ENCODE results near the gene CCDC154.

GRCh38 chr16:1472974-1473373, 28.6 kb upstream of the CCDC154 start:
- no peak for TF ChIP-seq CTCF (IDR thresholded peaks at IDR 0.05)
- TF ChIP-seq EZH2 (IDR thresholded peaks at IDR 0.05), result no peak
